ENCODE measurements around the gene NADK2. TPM values are rescaled to one million over a fixed set of nuclear protein-coding genes. Genes with fewer than 3 reads are reported as not detected.

NADK2 gene
- total and polyA plus RNA-seq, 2 donors (not counting 3 experiments of a cell fraction or from before 2014, with no cell fraction given), result 4.0 to 20.3 TPM

DNA sequence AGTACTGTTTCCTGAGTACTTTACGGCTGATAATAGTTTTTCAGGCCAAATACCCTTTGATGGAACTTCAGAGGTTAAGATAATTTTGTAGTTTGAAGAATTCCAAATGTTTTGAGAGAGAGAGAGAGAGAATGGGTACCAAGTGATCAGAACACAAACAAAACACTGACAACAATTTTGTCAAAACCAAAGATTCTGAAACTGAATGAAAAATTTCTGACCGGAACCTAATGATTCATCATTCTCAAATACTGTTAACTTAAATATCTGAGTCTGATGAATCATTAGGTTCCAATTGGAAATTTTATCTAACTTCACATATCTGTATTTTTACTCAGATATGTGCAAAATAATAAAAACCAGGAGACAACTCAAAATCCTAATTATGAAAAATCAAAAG is 94.0 kb downstream of the NADK2 start:
- BruUV-seq (replicated peaks), result no TSS peak
- Histone ChIP-seq H2AFZ (ENCODE audit: low read depth, low read length) (no peak overlapping the region), H3K27ac (ENCODE audit: insufficient read depth, low read depth, low read length) (peak overlapping the region; percentile 25), H3K27me3 (ENCODE audit: control insufficient read depth in 2 of 2, insufficient read depth in 2 of 2, low read length in 2 of 2) (no peaks in the 10 kb centered on the region), H3K4me2 (ENCODE audit: insufficient read depth, low read length) (peak overlapping the region; percentile 72), H3K79me2 (ENCODE audit: control insufficient read depth, insufficient read depth, low read length) (peaks cover 9% of the 10 kb centered on the region), H3K4me1 (ENCODE audit: control insufficient read depth, extremely low read depth, insufficient read depth, low read length) (peaks cover 10% of the 10 kb centered on the region), H3K4me3 (replicated peaks in 1 of 3; ENCODE audit: insufficient read depth in 1 of 3, low read depth in 1 of 3, low read length in 3 of 3) (peak overlapping the region in 2 of 3 experiments; percentile 21 to 24), H4K20me1 (replicated peaks; ENCODE audit: control insufficient read depth, extremely low read depth, insufficient read depth, low read length) (no peaks in the 10 kb centered on the region), H3K9me3 (replicated peaks; ENCODE audit: control insufficient read depth, insufficient read depth, low read length) (no peaks in the 10 kb centered on the region), H3K9me1 (replicated peaks; ENCODE audit: control insufficient read depth, extremely low read depth, insufficient read depth, low read length) (no peaks in the 10 kb centered on the region), H3K36me3 (ENCODE audit: control insufficient read depth in 2 of 2, extremely low read depth in 1 of 2, insufficient read depth in 2 of 2, low read length in 2 of 2) (no peaks in the 10 kb centered on the region), H3K9ac (replicated peaks; ENCODE audit: extremely low read depth, insufficient read depth, low read length) (no peak overlapping the region)
- POLR2A ChIA-PET, result no interaction called here
- dilution Hi-C loops (cut with MboI; ENCODE audit: extremely low pct_ligation_motif_present, low sequenced_read_pairs) (no loop called here), intact Hi-C loops (cut with micrococcal nuclease) (no loop called here)
- CTCF ChIA-PET, result interaction anchor here (1.0 kb wide), 1 partner anchor 69 kb away, joined by 4 read pairs; no protein-coding TSS in a partner anchor
- TF ChIP-seq MYC (IDR thresholded peaks at IDR 0.05; ENCODE audit: low read depth, low read length) (no peak), FOS (IDR thresholded peaks at IDR 0.05; ENCODE audit: borderline replicate concordance, insufficient read depth, low read length) (peak; percentile 78), MAX (IDR thresholded peaks at IDR 0.05; ENCODE audit: insufficient read depth, insufficient read length) (no peak)
- TF ChIP-seq, protein P1, sequence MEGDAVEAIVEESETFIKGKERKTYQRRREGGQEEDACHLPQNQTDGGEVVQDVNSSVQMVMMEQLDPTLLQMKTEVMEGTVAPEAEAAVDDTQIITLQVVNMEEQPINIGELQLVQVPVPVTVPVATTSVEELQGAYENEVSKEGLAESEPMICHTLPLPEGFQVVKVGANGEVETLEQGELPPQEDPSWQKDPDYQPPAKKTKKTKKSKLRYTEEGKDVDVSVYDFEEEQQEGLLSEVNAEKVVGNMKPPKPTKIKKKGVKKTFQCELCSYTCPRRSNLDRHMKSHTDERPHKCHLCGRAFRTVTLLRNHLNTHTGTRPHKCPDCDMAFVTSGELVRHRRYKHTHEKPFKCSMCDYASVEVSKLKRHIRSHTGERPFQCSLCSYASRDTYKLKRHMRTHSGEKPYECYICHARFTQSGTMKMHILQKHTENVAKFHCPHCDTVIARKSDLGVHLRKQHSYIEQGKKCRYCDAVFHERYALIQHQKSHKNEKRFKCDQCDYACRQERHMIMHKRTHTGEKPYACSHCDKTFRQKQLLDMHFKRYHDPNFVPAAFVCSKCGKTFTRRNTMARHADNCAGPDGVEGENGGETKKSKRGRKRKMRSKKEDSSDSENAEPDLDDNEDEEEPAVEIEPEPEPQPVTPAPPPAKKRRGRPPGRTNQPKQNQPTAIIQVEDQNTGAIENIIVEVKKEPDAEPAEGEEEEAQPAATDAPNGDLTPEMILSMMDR (IDR thresholded peaks at IDR 0.05; ENCODE audit: extremely low read depth in 1 of 2, insufficient read depth in 1 of 2, low read depth in 1 of 2, low read length in 2 of 2), result no peak
- DNase-seq (ENCODE audit: low read depth, low spot score) (peak; percentile 25), FAIRE-seq (peak; percentile 64)

- no peak for TF ChIP-seq GATA2 (IDR thresholded peaks at IDR 0.05; ENCODE audit: insufficient read depth, insufficient read length, low read depth, low read length)
- no peak for TF ChIP-seq MAX (IDR thresholded peaks at IDR 0.05; ENCODE audit: insufficient read depth, insufficient read length)
- TF ChIP-seq JUN (IDR thresholded peaks at IDR 0.05; ENCODE audit: borderline replicate concordance, insufficient read depth, insufficient read length, low read depth), result no peak
- no peak for TF ChIP-seq POLR2AphosphoS5 (IDR thresholded peaks at IDR 0.05; ENCODE audit: insufficient read depth, low read depth, low read length)
- no peak for TF ChIP-seq MYC (IDR thresholded peaks at IDR 0.05; ENCODE audit: low read depth, low read length)
- TF ChIP-seq FOS (IDR thresholded peaks at IDR 0.05; ENCODE audit: borderline replicate concordance, insufficient read depth, low read length), result no peak
- TF ChIP-seq EZH2 (IDR thresholded peaks at IDR 0.05; ENCODE audit: borderline replicate concordance, low read depth, low read length, severe bottlenecking), result no peak
- TF ChIP-seq, protein P1 (IDR thresholded peaks at IDR 0.05; ENCODE audit: extremely low read depth in 1 of 2, insufficient read depth in 1 of 2, low read depth in 1 of 2, low read length in 2 of 2), result no peak
- TF ChIP-seq POLR2A (IDR thresholded peaks at IDR 0.05; ENCODE audit: low read depth, low read length), result no peak
- Histone ChIP-seq H3K36me3 (ENCODE audit: control insufficient read depth in 2 of 2, extremely low read depth in 1 of 2, insufficient read depth in 2 of 2, low read length in 2 of 2) (no peaks in the 10 kb centered on the region), H3K9me3 (replicated peaks; ENCODE audit: control insufficient read depth, insufficient read depth, low read length) (no peaks in the 10 kb centered on the region), H3K4me1 (ENCODE audit: control insufficient read depth, extremely low read depth, insufficient read depth, low read length) (peaks cover 10% of the 10 kb centered on the region), H3K27me3 (ENCODE audit: control insufficient read depth in 2 of 2, insufficient read depth in 2 of 2, low read length in 2 of 2) (no peaks in the 10 kb centered on the region), H3K9ac (replicated peaks; ENCODE audit: extremely low read depth, insufficient read depth, low read length) (no peak overlapping the region), H3K4me3 (replicated peaks in 1 of 3; ENCODE audit: insufficient read depth in 1 of 3, low read depth in 1 of 3, low read length in 3 of 3) (no peak overlapping the region), H3K4me2 (ENCODE audit: insufficient read depth, low read length) (no peak overlapping the region), H4K20me1 (replicated peaks; ENCODE audit: control insufficient read depth, extremely low read depth, insufficient read depth, low read length) (no peaks in the 10 kb centered on the region), H3K79me2 (ENCODE audit: control insufficient read depth, insufficient read depth, low read length) (peaks cover 4% of the 10 kb centered on the region), H3K9me1 (replicated peaks; ENCODE audit: control insufficient read depth, extremely low read depth, insufficient read depth, low read length) (no peaks in the 10 kb centered on the region), H2AFZ (ENCODE audit: low read depth, low read length) (no peak overlapping the region), H3K27ac (ENCODE audit: insufficient read depth, low read depth, low read length) (no peak overlapping the region)
- POLR2A ChIA-PET, result no interaction called here
- dilution Hi-C loops (cut with MboI; ENCODE audit: extremely low pct_ligation_motif_present, low sequenced_read_pairs), result no loop called here
- intact Hi-C loops (cut with micrococcal nuclease), result no loop called here
- BruUV-seq (replicated peaks), result no TSS peak
- FAIRE-seq (no peak), DNase-seq (ENCODE audit: low read depth, low spot score) (no peak)
- CTCF ChIA-PET, result no interaction called here
Measured at GRCh38 chr5:36146390-36146789, 95.3 kb downstream of the NADK2 start.

All from endothelial cell of umbilical vein (primary cell).